ENCODE results near the gene SLC16A6.

GRCh38 chr17:68228817-68229570 lies 61.9 kb downstream of the SLC16A6 start:
- TF ChIP-seq CTCF (IDR thresholded peaks at IDR 0.05) (no peak), POLR2A (IDR thresholded peaks at IDR 0.05) (no peak)

Measured in esophagus squamous epithelium (tissue), 4 donors.